Activated T-helper 17 cell treated with anti-CD3 and anti-CD28 coated beads, Interleukin-2, amount 50 U/mL, for 72 hours (primary cell): ENCODE data around the gene KRT12. TPM values are rescaled to one million over a fixed set of nuclear protein-coding genes. Genes with fewer than 3 reads are reported as not detected.
"Not testable (repeated sequence)": the region's sequence is repeated elsewhere in the genome, so short reads cannot be mapped to it uniquely, and the experiment has no call there.

Experiments
- ATAC-seq: fragments of 150-1000 bp; cut with Tn5 transposase; replicated peaks from 2 replicates; pipeline ENCODE4 v1.10.0; 2021; ENCODE audit warnings: mild to moderate bottlenecking, moderate library complexity
- H3K27ac Mint-ChIP-seq: one replicate; pipeline ENCODE4 v1.8.0; 2022; ENCODE audit warnings: mixed read lengths
- H3K27me3 Mint-ChIP-seq: one replicate; pipeline ENCODE4 v1.8.0; 2022; ENCODE audit warnings: mixed read lengths
- H3K36me3 Mint-ChIP-seq: one replicate; pipeline ENCODE4 v1.8.0; 2022; ENCODE audit warnings: low read depth, mild to moderate bottlenecking, mixed read lengths
- H3K4me1 Mint-ChIP-seq: one replicate; pipeline ENCODE4 v1.8.0; 2022; ENCODE audit warnings: mixed read lengths
- H3K4me3 Mint-ChIP-seq: one replicate; pipeline ENCODE4 v1.8.0; 2022; ENCODE audit warnings: mild to moderate bottlenecking, mixed read lengths
- H3K9me3 Mint-ChIP-seq: one replicate; pipeline ENCODE4 v1.8.0; 2022; ENCODE audit warnings: mixed read lengths
- total RNA-seq, 2 donors: library from RNA; stranded (reverse); gene quantifications; one replicate each; pipeline ENCODE4 v1.2.3, GENCODE V29; 2022

The KRT12 gene
- total RNA-seq, 2 donors from 2014 or later = not detected

GRCh38 chr17:40870136-40870535 is 3.1 kb upstream of the KRT12 start:
- ATAC-seq = no peak
- Mint-ChIP-seq H3K27me3 (peaks cover 23% of the 10 kb centered on the region), H3K27ac (no peak overlapping the region), H3K36me3 (no peaks in the 10 kb centered on the region), H3K4me3 (no peak overlapping the region), H3K9me3 (no peaks in the 10 kb centered on the region), H3K4me1 (no peaks in the 10 kb centered on the region)

- H3K4me1 Mint-ChIP-seq = no peaks in the 10 kb centered on the region
- peaks cover 11% of the 10 kb centered on the region for H3K27me3 Mint-ChIP-seq
- no peak overlapping the region for H3K27ac Mint-ChIP-seq
- ATAC-seq = no peak
- H3K36me3 Mint-ChIP-seq = no peaks in the 10 kb centered on the region
- H3K9me3 Mint-ChIP-seq = no peaks in the 10 kb centered on the region
- H3K4me3 Mint-ChIP-seq = no peak overlapping the region
Measured at GRCh38 chr17:40864661-40865390, 2.2 kb downstream of the KRT12 start.

- Mint-ChIP-seq H3K27me3 (peaks cover 8% of the 10 kb centered on the region), H3K4me3 (no peak overlapping the region), H3K4me1 (no peaks in the 10 kb centered on the region), H3K36me3 (no peaks in the 10 kb centered on the region), H3K27ac (no peak overlapping the region), H3K9me3 (no peaks in the 10 kb centered on the region)
- ATAC-seq = no peak
Measured at GRCh38 chr17:40862985-40863733, 3.9 kb downstream of the KRT12 start.

GRCh38 chr17:40859536-40859935 is 7.5 kb downstream of the KRT12 start:
- H3K27me3 Mint-ChIP-seq = peaks cover 2% of the 10 kb centered on the region
- no peak overlapping the region for H3K27ac Mint-ChIP-seq
- no peaks in the 10 kb centered on the region for H3K9me3 Mint-ChIP-seq
- no peaks in the 10 kb centered on the region for H3K36me3 Mint-ChIP-seq
- no peak for ATAC-seq
- no peak overlapping the region for H3K4me3 Mint-ChIP-seq
- no peaks in the 10 kb centered on the region for H3K4me1 Mint-ChIP-seq

GRCh38 chr17:40858667-40859066 is 8.4 kb downstream of the KRT12 start:
- H3K27me3 Mint-ChIP-seq, H3K4me3 Mint-ChIP-seq, H3K36me3 Mint-ChIP-seq, ATAC-seq, H3K9me3 Mint-ChIP-seq, H3K4me1 Mint-ChIP-seq: not testable (repeated sequence)
- peak overlapping the region; percentile 23 for H3K27ac Mint-ChIP-seq

GRCh38 chr17:40857535-40857934 is 9.5 kb downstream of the KRT12 start:
- Mint-ChIP-seq H3K36me3 (no peaks in the 10 kb centered on the region), H3K27ac (no peak overlapping the region), H3K27me3 (peaks cover 8% of the 10 kb centered on the region), H3K4me1 (no peaks in the 10 kb centered on the region), H3K4me3 (no peak overlapping the region), H3K9me3 (no peaks in the 10 kb centered on the region)
- no peak for ATAC-seq

- H3K27ac Mint-ChIP-seq = no peak overlapping the region
- no peaks in the 10 kb centered on the region for H3K36me3 Mint-ChIP-seq
- peak; percentile 51 for ATAC-seq
- H3K9me3 Mint-ChIP-seq = no peaks in the 10 kb centered on the region
- no peak overlapping the region for H3K4me3 Mint-ChIP-seq
- H3K27me3 Mint-ChIP-seq = peaks cover 20% of the 10 kb centered on the region
- no peaks in the 10 kb centered on the region for H3K4me1 Mint-ChIP-seq
Measured at GRCh38 chr17:40854175-40854814, 12.7 kb downstream of the KRT12 start.

GRCh38 chr17:40852364-40852763 is 14.7 kb downstream of the KRT12 start:
- no peak for ATAC-seq
- H3K4me1 Mint-ChIP-seq = no peaks in the 10 kb centered on the region
- H3K27ac Mint-ChIP-seq = no peak overlapping the region
- H3K27me3 Mint-ChIP-seq = peaks cover 22% of the 10 kb centered on the region
- no peak overlapping the region for H3K4me3 Mint-ChIP-seq
- no peaks in the 10 kb centered on the region for H3K36me3 Mint-ChIP-seq
- no peaks in the 10 kb centered on the region for H3K9me3 Mint-ChIP-seq

- Mint-ChIP-seq H3K36me3 (no peaks in the 10 kb centered on the region), H3K4me3 (no peak overlapping the region), H3K27me3 (peaks cover 28% of the 10 kb centered on the region), H3K27ac (no peak overlapping the region), H3K9me3 (no peaks in the 10 kb centered on the region), H3K4me1 (no peaks in the 10 kb centered on the region)
- no peak for ATAC-seq
Measured at GRCh38 chr17:40850293-40850972, 16.6 kb downstream of the KRT12 start.

- Mint-ChIP-seq H3K4me1 (no peaks in the 10 kb centered on the region), H3K27me3 (peaks cover 33% of the 10 kb centered on the region), H3K9me3 (no peaks in the 10 kb centered on the region), H3K4me3 (no peak overlapping the region), H3K27ac (no peak overlapping the region), H3K36me3 (no peaks in the 10 kb centered on the region)
- ATAC-seq = no peak
Measured at GRCh38 chr17:40849723-40850122, 17.3 kb downstream of the KRT12 start.

GRCh38 chr17:40848583-40849235 is 18.3 kb downstream of the KRT12 start:
- Mint-ChIP-seq H3K4me3 (no peak overlapping the region), H3K27me3 (peaks cover 36% of the 10 kb centered on the region), H3K9me3 (no peaks in the 10 kb centered on the region)

GRCh38 chr17:40846515-40847144 is 20.4 kb downstream of the KRT12 start:
- Mint-ChIP-seq H3K27me3 (peaks cover 36% of the 10 kb centered on the region), H3K36me3 (no peaks in the 10 kb centered on the region), H3K4me1 (no peaks in the 10 kb centered on the region), H3K9me3 (no peaks in the 10 kb centered on the region), H3K4me3 (no peak overlapping the region), H3K27ac (no peak overlapping the region)
- no peak for ATAC-seq

More at GRCh38 chr17:40848583-40849235, 18.3 kb downstream of the KRT12 start:
- Mint-ChIP-seq H3K36me3 (no peaks in the 10 kb centered on the region), H3K27ac (no peak overlapping the region), H3K4me1 (no peaks in the 10 kb centered on the region)
- no peak for ATAC-seq

GRCh38 chr17:40844671-40845107 is 22.3 kb downstream of the KRT12 start:
- Mint-ChIP-seq H3K9me3 (no peaks in the 10 kb centered on the region), H3K27me3 (peaks cover 28% of the 10 kb centered on the region), H3K4me3 (no peak overlapping the region), H3K36me3 (no peaks in the 10 kb centered on the region), H3K4me1 (no peaks in the 10 kb centered on the region), H3K27ac (no peak overlapping the region)
- ATAC-seq = no peak

GRCh38 chr17:40843242-40843641 is 23.8 kb downstream of the KRT12 start:
- Mint-ChIP-seq H3K27me3 (peaks cover 24% of the 10 kb centered on the region), H3K36me3 (no peaks in the 10 kb centered on the region)

More at GRCh38 chr17:40843242-40843641, 23.8 kb downstream of the KRT12 start:
- H3K4me3 Mint-ChIP-seq = no peak overlapping the region
- H3K4me1 Mint-ChIP-seq = no peaks in the 10 kb centered on the region
- H3K27ac Mint-ChIP-seq = no peak overlapping the region
- no peaks in the 10 kb centered on the region for H3K9me3 Mint-ChIP-seq
- ATAC-seq = no peak
